Prostate gland (tissue), 2 donors: ENCODE data around the gene MYCL. TPM values are rescaled to one million over a fixed set of nuclear protein-coding genes. Genes with fewer than 3 reads are reported as not detected.

Source experiments
- DNase-seq: peaks from one replicate; pipeline ENCODE4 v3.0.0-alpha.2; 2019; ENCODE audit warnings: low spot score
- H3K27ac ChIP-seq, 2 donors: fragments of 200-600 bp; sonication (generic); 2 replicates each; pipeline ENCODE4 v1.5.1; 2017 to 2019
- H3K27me3 ChIP-seq: fragments of 200-600 bp; sonication (generic); replicated peaks from 2 replicates; pipeline ENCODE4 v1.5.1; 2019; ENCODE audit not compliant: insufficient read depth
- H3K36me3 ChIP-seq, 2 donors: fragments of 200-600 bp; sonication (generic); 1 replicate in 1 of 2; 2 replicates in 1 of 2; pipeline versions ENCODE4 v1.5.1 to v1.8.1; 2017 to 2019
- H3K4me1 ChIP-seq: fragments of 200-600 bp; sonication (generic); replicated peaks from 2 replicates; pipeline ENCODE4 v1.5.1; 2019
- H3K4me3 ChIP-seq, 2 donors: fragments of 200-600 bp; sonication (generic); 2 replicates each; pipeline ENCODE4 v1.5.1; 2017 to 2019
- H3K9me3 ChIP-seq: fragments of 200-600 bp; sonication (generic); 2 replicates; pipeline ENCODE4 v1.5.1; 2017
- CTCF ChIP-seq, 4 experiments: fragments of 200-600 bp in 2 of 4; fragments of 450-650 bp in 2 of 4; sonication (generic) in 2 of 4; IDR thresholded peaks; 1 replicate in 3 of 4; 2 replicates in 1 of 4; pipeline ENCODE4 v1.5.1; 2016 to 2019; ENCODE audit warnings: antibody characterized with exemption in 4 of 4, mild to moderate bottlenecking in 2 of 4, moderate library complexity in 2 of 4
- POLR2A ChIP-seq: fragments of 450-650 bp; IDR thresholded peaks from one replicate; pipeline ENCODE4 v1.6.1; 2016; ENCODE audit warnings: antibody characterized with exemption, mild to moderate bottlenecking
- POLR2AphosphoS5 ChIP-seq: sonication (generic); formaldehyde crosslinking; IDR thresholded peaks from one replicate; pipeline ENCODE4 v1.6.1; 2017; ENCODE audit warnings: antibody characterized with exemption
- WGBS: methylation state at CpG from one replicate; pipeline ENCODE4 v1.1.5; 2018; 5-methylcytosine and 5-hydroxymethylcytosine counted together
- intact Hi-C: fragments of 100-400 bp; cut with DNase I; formaldehyde crosslinking; loops from one replicate; pipeline ENCODE4 v1.14.2; 2022
- total RNA-seq, 2 donors: library from RNA; depleted of rRNA; stranded (reverse); fragments of >200 nt; gene quantifications; one replicate each; pipeline ENCODE4 v1.1.0, GENCODE V29; 2016

Gene MYCL
- total RNA-seq, 2 donors from 2014 or later = 14.5 to 19.7 TPM

DNA sequence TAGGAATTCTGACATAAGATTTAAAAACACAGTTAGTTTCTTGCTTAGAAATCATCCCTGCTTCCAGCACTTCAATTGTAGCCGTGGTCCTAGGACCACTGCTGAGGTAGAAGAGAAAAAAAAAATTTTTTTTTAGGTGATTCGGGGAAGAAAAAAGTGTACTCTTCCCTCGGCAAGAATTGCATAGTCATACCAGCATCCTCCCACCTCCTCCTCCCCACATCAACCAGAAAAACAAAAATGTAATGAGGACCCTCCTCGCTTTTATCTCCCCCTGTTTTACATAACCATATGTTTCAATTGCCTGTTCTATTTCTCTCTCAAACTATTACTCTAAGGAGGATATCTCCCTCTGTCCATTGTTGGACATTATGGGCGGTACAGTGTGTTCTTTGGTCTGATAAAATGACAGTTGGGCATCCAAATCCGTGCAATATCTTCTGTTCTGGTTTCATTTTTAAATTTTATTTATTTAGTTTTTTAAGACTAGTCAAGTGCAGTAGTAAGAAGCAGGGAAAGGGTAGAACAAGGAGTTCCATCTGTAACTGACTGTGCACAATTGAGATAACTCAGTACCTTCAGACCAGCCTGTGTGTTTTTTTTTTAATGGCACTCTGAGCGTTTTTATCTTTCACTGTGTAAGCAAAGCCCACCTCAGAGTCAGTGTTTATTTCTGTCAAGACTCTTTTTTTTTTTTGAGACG, 42.8 kb upstream of the MYCL start:
- DNase-seq = no peak
- Histone ChIP-seq H3K27me3 (no peaks in the 10 kb centered on the region), H3K9me3 (no peaks in the 10 kb centered on the region), H3K36me3 (no peaks in the 10 kb centered on the region), H3K4me3 (no peak overlapping the region), H3K4me1 (no peaks in the 10 kb centered on the region), H3K27ac (no peak overlapping the region)
- intact Hi-C loops = no loop called here
- TF ChIP-seq POLR2A = no peak
- no peak for TF ChIP-seq POLR2AphosphoS5
- TF ChIP-seq CTCF (IDR thresholded peaks at IDR 0.05) = no peak
- WGBS = 49% methylated on average over 8 of the region's 8 CpGs

GRCh38 chr1:39943471-39944290, 42.0 kb upstream of the MYCL start:
- Histone ChIP-seq H3K27me3 (no peaks in the 10 kb centered on the region), H3K4me3 (no peak overlapping the region), H3K9me3 (no peaks in the 10 kb centered on the region), H3K4me1 (no peaks in the 10 kb centered on the region), H3K27ac (no peak overlapping the region), H3K36me3 (no peaks in the 10 kb centered on the region)
- peak; percentile 56 for DNase-seq
- WGBS = 57% methylated on average over 14 of the region's 14 CpGs
- intact Hi-C loops = no loop called here
- peak; percentile 66 for TF ChIP-seq POLR2AphosphoS5
- TF ChIP-seq CTCF (IDR thresholded peaks at IDR 0.05) = no peak

DNA sequence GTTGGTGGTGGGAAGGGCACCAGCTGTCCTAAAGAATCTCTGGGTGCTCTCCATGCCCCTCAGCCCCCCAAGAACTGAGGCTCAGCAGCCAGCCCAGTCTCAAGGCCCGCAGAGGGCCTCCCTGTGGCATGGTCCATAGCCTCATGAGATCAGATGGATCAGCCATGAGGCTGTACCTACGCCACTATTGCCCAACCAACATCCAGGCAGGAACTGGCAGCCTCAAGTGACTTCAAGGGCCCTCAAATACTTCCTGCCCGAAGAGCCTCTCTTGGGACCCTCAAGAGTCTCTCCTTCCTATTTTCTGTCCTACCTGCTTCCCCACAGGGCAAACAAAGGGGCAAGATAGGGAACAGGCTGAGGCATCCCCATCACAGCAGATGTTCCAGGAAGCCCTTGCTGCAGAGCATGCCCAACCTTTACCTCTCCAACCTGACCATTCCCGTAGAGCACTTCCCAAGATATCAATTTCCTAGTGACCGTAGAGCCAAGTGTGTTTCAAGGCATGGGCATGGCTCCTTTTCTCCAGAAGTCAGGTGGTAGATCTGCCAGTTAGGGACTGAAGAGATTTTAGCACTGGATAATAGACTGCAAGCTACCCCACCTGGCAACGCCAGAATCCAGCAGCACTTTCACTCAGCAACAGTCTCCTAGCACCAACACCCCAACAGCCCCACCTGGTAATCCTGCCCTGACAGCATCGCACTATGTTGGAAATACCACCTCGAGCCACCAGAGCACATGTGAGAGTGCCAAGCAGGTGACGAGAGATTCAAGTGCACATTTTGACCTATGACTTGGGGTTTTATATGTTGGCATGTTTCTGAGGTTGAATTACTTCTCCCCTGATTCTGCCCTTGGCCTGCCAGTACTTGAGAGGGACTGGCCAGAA, 39.5 kb upstream of the MYCL start:
- DNase-seq = no peak
- Histone ChIP-seq H3K27me3 (no peaks in the 10 kb centered on the region), H3K4me1 (no peaks in the 10 kb centered on the region), H3K27ac (no peak overlapping the region), H3K36me3 (no peaks in the 10 kb centered on the region), H3K9me3 (no peaks in the 10 kb centered on the region), H3K4me3 (no peak overlapping the region)
- WGBS = 95% methylated on average over 9 of the region's 9 CpGs
- TF ChIP-seq CTCF (IDR thresholded peaks at IDR 0.05) (no peak), POLR2A (no peak), POLR2AphosphoS5 (no peak)
- intact Hi-C loops = no loop called here

DNA sequence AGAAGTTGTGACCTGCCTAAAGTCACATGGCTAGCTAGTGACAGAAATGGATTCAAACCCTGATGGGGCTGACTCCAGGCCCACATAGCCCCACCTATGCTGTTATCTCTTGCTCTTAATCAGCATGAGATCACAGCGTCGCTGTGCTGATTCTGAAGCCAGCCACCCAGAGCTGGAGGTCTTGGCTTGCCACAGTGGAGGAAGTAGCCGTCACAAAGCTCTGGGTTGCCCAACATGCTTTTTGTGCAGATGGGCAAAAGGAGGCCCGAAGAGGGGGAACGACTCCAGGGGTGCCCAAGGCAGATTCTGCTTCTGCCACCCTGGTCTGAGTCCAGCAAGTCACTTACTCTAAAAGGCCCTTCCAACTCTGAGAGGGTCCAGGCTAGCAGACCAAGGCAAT, 38.5 kb upstream of the MYCL start:
- Histone ChIP-seq H3K4me3 (no peak overlapping the region), H3K9me3 (no peaks in the 10 kb centered on the region), H3K27ac (no peak overlapping the region), H3K4me1 (no peaks in the 10 kb centered on the region), H3K36me3 (no peaks in the 10 kb centered on the region), H3K27me3 (no peaks in the 10 kb centered on the region)
- DNase-seq = no peak
- intact Hi-C loops = no loop called here
- WGBS = 80% methylated on average over 5 of the region's 5 CpGs
- no peak for TF ChIP-seq POLR2AphosphoS5
- TF ChIP-seq POLR2A = no peak
- no peak for TF ChIP-seq CTCF (IDR thresholded peaks at IDR 0.05)
